Hematopoietic multipotent progenitor cell treated with erythropoietin and hydrocortisone succinate and interleukin-3 and kit ligand, for 15 days (in vitro differentiated cells): ENCODE measurements around the gene PROZ.

Source experiments
- DNase-seq: peaks from one replicate; pipeline ENCODE4 v3.0.0-alpha.2; 2015; ENCODE audit warnings: low spot score

PROZ gene

DNA sequence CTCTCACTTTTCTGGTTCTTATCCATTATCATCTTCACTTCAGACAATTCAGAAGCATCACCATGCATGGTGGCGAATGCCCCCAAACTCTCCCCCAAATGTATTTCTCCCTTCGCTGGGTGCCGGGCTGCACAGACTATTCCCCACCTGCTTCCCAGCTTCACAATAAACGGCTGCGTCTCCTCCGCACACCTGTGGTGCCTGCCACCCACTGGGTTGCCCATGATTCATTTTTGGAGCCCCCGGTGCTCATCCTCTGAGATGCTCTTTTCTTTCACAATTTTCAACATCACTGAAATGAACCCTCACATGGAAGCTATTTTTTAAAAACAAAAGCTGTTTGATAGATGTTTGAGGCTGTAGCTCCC, 38.6 kb upstream of the PROZ start:
- DNase-seq, result no peak

DNA sequence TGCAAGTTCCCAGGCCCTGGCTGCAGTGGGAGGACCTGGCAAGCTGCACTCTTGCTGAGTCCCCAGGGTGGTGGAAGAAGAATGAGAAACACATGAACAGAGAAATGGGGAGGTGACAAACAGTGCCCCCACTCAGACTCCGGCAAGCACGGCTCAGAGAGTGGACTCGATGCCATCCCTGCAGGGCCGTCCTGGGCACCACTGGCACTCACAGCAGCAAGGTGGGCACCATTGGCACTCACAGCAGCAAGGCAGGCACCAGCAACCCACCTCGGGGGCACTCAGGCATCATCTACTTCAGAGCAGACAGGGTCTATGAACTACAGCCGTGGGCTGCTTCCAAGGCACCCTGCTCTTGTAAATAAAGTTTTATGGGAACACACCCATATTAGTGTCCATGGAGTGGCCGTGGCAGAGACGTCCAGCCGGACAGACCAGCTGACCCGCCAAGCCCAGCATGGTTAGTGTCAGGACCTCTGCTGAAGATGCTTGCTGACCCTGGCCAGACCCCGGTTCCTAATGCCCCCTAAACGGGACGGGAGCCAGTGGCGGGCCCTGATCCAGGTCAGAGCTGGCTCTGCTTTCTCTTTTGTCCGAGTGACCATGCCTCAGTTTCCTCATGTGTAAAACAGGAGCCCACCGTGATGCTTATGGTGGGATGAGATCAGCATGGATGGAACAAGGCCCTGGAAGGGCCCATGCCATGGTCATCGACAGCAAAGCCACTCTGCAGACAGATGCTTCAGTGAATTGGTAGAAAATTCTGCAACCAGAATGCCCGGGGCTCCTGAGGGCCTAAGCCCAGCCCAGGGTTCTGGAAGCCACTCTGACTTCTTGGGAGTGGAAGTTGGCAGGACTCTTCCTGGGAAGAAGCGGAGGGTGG, 37.9 kb upstream of the PROZ start:
- DNase-seq, result no peak

DNA sequence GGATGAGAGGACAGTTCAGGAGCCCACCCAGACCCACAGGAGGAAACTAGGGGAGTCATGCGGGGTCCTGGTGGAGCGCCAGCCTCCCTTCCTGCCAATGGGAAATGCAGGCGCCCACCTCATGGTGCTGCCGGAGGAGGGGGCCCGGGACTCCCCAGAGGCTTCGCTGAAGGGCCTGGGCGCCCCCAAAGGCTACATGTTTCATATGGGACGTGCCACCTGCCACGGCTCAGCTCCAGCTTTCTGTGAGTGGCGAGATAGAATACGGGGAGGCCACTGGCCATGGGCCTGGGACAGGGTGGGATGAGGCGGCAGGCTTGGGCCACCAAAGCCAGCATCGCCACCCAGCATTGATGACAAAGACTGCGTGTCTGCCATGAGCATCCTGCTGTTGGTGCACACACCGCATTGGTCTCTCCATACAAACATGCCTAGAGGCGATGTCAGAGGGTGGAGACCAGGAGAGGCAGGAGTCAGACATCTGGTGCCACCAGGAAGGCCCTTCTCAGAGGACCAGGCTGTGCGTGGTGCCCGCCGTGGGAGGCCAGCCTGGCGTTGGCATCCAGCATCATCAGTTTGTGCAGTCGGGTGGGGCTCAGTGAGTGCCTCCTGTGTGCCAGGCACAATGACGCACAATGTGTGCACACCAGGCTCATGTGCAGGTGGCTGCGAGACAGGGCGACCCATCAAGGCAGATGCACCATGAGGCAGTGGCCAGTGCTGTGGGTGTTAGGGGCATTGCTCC, 37.1 kb upstream of the PROZ start:
- DNase-seq, result no peak

DNA sequence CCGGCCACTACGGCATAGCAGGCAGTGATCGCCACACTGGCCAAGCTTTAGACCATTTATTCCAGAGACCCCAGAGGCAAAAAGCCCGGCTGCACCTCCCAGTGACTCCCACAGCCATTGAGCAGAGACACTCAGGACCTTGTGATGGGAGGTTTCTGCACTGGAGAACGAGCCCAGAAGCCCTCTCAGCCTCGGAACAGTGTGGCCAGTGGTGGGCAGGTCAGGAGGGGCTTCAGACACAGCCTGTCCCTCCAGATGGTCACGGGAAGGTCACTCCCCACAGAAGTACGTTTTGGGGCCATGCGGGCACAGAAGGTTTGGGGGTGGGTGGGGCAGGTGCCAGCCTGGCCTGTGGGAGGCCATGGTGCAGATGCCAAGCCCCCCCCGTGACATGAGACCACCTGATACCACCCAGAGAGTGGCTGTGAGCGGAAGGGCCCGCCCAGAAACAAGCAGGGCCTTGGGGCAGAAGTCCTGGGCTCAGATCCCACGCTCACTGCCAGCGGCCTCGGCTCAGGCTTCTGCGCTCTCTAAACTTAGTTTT, 36.4 kb upstream of the PROZ start:
- no peak for DNase-seq

DNA sequence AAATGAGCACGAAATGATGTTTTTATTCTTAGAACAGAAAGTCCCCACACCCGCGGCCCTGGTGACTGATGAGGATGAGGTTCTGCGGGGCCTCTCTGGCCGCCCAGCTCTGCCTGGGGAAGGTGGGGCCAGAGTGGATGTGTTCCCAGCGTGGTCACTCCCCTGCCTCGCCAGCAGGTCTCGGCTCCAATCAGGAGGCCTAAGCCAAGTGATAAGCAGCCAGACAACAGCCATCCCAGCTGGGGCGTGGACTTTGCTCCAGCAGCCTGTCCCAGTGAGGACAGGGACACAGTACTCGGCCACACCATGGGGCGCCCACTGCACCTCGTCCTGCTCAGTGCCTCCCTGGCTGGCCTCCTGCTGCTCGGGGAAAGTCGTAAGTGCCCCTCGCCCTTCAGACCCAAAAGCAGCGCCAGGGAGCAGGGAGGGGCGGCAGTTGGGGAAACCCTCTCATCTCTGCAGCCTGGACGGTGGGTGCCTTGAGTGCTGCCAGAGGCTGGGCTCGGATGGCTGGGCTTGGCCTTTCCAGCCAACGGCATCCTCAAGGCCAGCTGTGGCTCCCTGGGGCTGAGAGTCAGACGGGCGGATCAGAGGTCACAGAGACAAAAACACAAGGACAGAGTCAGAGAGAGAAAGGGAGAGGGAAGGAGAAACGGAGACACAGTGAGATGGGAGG, 35.8 kb upstream of the PROZ start, which contains the start of gene F10:
F10 (plus strand) TSS at position 250 of the 676 bp plus-strand sequence; CDS start at position 307, 57 bp downstream.
- no peak for DNase-seq

DNA sequence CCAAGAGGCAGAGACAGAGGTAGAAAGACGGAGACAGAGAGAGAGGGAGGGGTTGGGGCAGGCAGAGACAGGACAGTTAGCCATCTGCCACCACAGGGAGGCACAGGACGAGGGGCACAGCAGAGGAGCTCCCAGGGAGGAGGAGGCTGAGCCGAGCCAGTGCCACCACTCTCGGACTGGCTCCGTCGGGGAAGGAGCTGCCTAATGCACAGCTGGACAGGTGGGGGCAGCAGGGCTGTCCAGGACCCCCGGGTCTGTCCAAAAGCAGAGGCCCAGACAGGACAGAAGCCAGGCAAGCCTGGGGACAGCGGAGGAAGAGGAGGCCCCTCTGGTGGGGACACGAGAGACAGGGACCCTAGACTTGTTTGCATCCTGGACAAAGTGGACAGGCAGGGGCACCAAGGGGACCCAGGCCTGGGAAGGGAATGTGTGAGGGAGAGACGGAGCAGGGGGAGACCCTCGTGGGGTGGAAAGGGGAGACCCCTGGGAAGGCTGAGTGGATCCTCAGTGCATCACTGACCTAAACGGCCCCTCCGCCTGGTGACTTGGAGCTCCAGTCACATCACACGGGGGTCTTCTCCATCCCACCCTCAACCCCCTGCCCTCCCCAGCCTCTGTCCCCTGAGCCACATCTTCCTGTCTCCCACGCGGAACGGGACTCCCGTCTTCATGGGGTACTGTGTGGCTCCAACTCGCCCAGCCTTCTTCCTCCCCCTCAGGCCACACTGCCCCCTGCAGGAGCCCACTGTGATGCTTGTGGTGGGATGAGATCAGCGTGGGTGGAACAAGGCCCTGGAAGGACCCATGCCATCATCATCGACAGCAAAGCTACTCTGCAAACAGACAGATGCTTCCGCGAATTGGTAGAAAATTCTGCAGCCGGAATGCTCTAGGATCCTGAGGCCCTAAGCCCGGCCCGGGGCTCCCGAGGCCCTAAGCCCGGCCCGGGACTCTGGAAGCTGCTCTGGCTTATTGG, 34.9 kb upstream of the PROZ start:
- no peak for DNase-seq

DNA sequence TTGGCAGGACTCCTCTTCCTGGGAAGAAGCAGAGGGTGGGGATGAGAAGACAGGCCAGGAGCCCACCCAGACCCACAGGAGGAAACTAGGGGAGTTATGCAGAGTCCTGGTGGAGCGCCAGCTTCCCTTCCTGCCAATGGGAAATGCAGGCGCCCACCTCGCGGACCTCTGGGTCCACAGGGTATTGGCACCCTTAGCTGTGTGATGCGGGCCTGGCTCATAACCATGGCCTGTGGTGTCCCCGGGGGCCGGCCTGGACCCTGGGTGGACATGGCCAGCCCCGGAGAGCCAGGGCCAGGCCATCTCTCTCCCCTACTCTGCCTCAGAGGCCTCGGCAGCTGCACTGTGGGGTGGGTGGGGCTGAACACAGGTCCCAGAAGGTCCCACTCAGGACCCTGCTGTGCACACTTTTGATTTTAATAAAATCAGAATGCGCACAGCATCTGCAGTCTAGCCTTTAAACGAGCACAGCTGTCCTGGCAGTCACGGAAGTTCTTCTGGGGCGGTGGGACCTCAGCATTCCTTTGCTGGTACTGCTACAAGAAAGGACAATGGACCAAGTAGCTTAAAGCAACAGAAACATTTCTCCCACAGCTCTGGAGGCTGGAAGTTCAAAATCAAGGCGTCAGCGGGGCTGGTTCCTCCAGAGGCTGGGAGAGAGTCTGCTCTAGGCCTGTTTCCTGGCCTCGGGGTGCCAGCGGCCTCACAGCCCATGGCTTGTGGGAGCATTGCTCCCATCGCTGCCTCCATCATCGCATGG, 34.1 kb upstream of the PROZ start:
- no peak for DNase-seq

DNA sequence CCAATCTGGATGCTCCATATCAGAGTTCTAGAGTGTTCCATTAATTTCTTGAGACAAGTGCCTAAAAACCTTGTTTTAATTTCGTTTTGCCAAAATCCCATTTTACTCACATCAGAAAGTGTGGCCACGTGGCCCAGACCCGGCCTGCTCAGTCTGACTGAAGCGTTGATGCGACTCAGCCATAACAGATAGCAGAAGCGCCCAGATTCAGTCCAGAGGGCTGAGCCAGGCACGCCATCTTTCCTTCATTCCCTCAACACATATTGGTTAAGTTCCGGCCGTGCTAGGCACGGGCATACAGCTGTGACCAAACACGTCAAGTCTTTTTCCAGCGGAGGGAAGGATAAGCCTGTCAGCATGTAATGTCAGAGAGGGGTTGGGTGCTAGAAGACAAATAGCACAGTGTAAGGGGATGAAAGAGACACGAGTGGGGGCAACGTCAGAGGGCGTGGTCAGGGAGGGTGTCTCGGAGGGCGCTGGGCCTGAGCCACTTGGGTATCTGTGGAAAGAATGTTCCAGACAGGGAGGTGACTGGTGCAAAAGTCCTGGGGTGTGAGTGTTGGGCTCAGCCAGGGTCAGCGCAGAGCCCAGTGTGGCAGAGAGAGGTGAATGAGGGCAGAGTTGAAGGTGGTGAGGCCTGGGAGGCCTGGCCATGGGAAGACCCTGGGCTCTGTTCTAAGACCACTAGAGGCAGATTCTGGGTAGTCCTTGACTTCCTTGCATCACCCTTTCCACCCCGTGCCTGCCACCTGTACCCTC, 32.8 kb upstream of the PROZ start:
- DNase-seq, result no peak

DNA sequence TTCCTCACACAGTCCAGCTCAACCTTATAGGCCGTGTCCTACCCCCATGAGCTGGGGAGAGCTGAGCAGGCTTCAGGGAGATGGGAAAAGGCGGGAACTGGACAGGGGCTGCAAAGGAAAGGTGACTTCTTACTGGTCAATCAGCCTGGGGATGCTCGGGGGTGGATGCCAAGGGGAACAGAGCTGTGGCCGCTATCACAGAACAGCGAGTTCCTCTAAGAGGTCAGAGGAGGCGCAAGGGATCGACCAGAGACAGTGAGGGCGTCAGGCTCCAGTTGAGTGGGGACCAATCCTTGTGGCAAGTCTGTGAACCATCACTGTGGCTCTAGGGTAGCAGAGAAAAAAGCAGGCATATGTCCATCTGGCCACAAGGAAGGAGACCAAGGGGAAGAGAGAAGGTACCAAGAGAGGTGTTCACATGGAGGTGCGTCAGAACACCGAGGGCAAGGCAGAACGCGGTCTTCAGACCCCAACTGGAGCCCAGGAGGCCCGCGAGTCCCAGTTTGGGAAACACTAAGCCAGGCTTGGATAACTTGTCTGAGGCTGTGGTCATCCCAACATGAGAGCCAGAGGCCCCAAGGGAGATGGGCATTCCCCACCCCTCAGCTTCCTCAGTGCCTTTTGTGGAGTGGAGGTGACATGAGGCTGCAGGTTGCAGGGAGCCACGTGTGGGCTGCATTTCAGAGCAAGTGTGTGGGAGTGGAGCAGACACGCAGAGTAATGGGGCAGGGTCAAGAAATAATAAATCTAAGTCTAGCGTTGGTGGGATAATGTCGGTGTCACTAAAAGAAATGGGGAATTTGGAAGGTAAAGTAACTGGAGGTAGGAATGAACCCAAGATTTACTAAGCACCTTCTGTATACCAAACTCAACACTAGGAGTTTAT, 31.9 kb upstream of the PROZ start:
- no peak for DNase-seq

DNA sequence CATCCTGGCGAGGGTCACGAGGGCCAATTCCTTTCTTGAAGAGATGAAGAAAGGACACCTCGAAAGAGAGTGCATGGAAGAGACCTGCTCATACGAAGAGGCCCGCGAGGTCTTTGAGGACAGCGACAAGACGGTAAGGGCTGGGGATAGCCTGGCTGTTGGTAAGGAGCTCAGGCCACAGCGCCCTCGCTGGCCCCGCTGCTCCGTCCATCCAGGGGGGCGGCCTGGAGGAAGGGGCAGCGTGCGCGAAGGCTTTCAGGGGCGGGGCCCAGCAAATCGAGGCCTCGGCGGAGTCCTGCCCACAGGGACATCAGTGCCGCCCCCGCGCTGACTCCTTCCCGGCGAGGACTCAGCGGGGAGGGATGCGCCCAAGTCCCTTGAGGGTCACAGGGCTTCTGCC, 29.0 kb upstream of the PROZ start:
- DNase-seq, result no peak

DNA sequence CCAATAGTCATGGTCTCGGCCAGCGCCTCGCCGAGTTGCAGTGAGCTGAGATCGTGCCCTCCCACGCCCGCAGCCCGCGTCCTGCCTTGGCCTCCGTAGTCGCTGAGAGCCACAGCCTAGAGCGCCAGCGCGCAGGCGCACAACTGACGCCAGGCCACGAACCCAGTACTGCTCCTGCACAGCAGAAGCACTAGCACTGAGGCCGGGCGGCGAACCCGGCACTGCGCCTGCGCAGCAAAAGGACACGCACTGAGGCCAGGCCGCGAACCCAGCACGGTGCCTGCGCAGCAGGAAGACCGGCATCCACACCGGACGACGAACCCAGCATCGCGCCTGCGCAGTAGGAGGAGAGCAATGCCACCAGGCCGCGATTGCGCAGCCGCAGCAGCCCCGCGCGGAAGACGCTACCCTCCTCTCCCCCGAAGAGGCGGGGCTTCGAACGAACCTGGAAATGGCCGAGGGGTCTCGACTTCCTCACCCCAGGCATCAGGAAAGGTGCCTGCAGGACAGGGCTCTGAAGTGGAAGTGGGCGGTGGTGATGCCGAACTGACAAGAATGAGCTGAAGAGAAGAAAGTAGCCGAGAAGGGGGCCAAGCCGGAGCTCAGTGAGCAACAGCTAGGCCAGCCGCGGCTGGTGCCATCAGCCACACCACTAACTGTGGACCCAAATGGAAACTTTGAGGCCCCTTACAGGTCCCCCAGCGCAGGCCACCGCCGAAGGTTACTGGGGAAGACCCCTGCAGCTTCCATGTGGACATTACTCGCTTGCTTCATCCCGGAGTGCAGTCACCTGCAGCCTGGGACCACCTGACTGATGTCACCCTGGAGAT, 28.3 kb upstream of the PROZ start:
- no peak for DNase-seq

DNA sequence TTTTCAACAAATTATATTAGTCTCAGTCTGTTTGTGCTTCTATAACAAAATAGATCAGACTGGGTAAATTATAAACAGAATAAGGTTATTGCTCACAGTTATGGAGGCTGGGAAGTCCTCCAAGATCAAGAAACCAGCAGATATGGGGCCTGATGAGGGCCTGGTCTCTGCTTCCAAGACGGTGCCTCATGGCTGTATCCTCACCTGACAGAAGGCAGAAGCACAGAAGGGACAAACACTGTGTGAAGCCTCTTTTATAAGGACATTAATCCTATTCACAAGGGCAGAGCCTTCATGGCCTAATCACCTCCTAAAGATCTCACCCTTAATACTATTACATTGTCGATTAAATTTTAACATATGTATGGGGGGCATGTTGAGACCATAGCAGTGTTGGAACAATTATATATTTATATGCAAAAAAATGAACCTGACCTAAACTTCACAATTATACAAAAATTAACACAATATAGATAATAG, 23.1 kb upstream of the PROZ start:
- DNase-seq, result no peak

DNA sequence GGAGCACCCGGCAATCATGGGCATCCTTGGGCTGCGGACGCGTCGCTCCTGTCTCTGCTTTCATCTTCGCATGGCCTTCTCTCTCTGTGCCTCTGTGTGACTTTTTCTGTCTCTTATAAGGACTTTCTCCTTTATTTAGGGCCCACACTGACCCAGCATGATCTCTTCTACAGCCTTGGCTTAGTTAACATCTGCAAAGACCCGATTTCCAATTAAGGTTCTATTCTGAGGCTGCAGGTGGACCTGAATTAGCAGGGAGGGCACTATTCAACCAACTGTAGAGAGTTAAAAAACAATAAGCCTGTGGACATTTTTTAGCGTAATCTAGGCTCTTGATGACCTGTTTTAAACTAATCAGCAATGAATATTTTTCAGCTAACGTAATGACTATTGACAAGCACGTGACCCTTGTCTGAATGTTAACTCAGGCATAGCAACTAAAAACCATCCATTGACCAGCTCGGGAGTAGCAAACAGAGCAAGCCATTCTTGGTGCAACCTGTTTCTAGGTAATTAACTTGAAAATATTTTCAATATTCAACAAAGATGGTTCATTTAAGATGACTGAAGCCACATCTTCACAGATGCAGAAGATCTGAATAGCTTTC, 20.7 kb upstream of the PROZ start:
- DNase-seq, result no peak

DNA sequence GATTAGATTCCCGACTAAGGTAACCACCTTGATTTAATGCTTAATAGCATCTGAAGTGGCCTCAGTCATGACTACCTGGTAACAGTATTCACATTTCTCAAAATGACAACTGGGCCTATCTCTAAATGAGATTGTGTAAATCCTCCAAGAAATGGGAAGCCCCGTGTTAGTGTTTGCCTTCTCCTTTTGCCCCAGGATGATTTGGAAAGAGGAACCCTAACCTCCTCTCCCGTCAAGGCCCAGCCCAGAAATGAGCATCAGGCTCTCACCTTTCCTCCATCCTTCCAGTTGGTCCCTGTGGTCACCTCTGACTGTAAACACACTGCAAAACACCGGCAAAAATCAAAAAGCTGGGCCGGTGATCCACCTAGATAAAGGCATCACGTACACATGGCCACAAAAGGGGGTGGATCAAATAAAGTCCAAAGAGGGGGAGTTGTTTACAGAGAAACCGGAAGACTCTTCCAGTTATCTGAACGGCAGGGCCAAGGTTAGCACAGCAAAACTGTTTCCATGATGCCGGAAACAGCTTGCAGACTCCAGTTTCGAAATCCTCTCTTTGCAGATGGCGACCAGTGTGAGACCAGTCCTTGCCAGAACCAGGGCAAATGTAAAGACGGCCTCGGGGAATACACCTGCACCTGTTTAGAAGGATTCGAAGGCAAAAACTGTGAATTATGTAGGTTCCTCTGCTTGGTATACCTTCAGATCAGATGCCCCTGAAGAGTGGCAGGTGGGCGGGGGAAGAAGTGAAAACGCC, 19.5 kb upstream of the PROZ start:
- DNase-seq, result no peak

DNA sequence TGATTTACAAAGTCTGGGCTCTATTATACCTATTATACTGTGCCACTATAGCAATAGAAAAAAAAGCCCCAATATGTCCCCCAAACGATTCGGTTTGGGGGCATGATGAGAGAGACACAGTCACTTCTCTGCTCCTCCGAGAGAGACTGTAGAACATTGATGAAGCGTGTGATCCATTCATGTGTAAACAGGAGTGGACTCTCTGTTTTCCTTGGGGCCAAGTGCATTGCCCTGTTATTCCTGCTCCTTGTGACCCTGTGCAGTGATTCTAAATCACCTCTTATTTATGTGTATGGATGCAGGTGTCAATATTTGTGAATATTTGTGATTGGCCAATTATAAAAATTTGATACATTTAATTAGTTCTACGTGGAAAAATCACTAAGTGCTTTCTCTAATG, 18.9 kb upstream of the PROZ start:
- DNase-seq, result no peak
